SK-N-SH (cell line): ENCODE data around the gene KRTAP21-2. TPM values are rescaled to one million over a fixed set of nuclear protein-coding genes. Genes with fewer than 3 reads are reported as not detected.

ENCODE experiments used
- CTCF ChIA-PET: fragments of 300-600, 350-600 bp; formaldehyde crosslinking; extraction: SDS; loops from one replicate; lab custom pipeline; 2021; lab: Yijun Ruan, JAX
- POLR2A ChIA-PET: fragments of 350-600 bp; sonication (Branson Sonifier 250); formaldehyde crosslinking; extraction: SDS; loops from one replicate; lab custom pipeline; 2020; ENCODE audit warnings: antibody characterized with exemption, inconsistent platforms; lab: Yijun Ruan, JAX
- DNase-seq: peaks from one replicate; pipeline ENCODE4 v3.0.0; 2012
- H2AFZ ChIP-seq: fragments of 200-600 bp; sonication (generic); 2 replicates; pipeline ENCODE4 v1.8.1; 2016; ENCODE audit warnings: antibody characterized with exemption, mild to moderate bottlenecking, low read depth
- H3F3A ChIP-seq: fragments of 200-600 bp; sonication (generic); replicated peaks from 2 replicates; pipeline ENCODE3; 2016; ENCODE audit warnings: antibody characterized with exemption, mild to moderate bottlenecking; ENCODE audit not compliant: insufficient read depth
- H3K27ac ChIP-seq, 2 experiments: fragments of 200-500 bp in 1 of 2; fragments of 200-600 bp in 1 of 2; sonication (Bioruptor generic) in 1 of 2; sonication (generic), shearing (Covaris generic) in 1 of 2; 2 replicates each; pipeline versions ENCODE4 v1.5.1 to v1.6.1; 2014 to 2016; ENCODE audit warnings: low read depth in 2 of 2, inconsistent platforms in 1 of 2, low read length in 1 of 2, mild to moderate bottlenecking in 1 of 2, mixed read lengths in 1 of 2
- H3K27me3 ChIP-seq: fragments of 200-600 bp; sonication (generic), shearing (Covaris generic); 2 replicates; pipeline ENCODE4 v1.6.1; 2016; ENCODE audit warnings: mixed run types; ENCODE audit not compliant: insufficient read depth
- H3K36me3 ChIP-seq, 2 experiments: fragments of 200-500 bp in 1 of 2; fragments of 200-600 bp in 1 of 2; sonication (Bioruptor generic) in 1 of 2; sonication (generic) in 1 of 2; replicated peaks in 1 of 2; 2 replicates each; pipeline versions ENCODE3 to v1.5.1; 2014 to 2016; ENCODE audit warnings: low read length in 1 of 2, mild to moderate bottlenecking in 1 of 2; ENCODE audit not compliant: insufficient read depth in 2 of 2, control insufficient read depth in 1 of 2
- H3K4me1 ChIP-seq, 2 experiments: fragments of 200-500 bp in 1 of 2; fragments of 200-600 bp in 1 of 2; sonication (Bioruptor generic) in 1 of 2; sonication (generic), shearing (Covaris generic) in 1 of 2; 2 replicates each; pipeline versions ENCODE4 v1.5.1 to v1.6.1; 2014 to 2016; ENCODE audit warnings: low read depth in 1 of 2, low read length in 1 of 2, mixed run types in 1 of 2; ENCODE audit not compliant: insufficient read depth in 2 of 2, control insufficient read depth in 1 of 2
- H3K4me2 ChIP-seq: fragments of 200-600 bp; sonication (generic), shearing (Covaris generic); 2 replicates; pipeline ENCODE4 v1.6.1; 2017; ENCODE audit warnings: mixed run types
- H3K4me3 ChIP-seq, 2 experiments: fragments of 200-500 bp in 1 of 2; fragments of 200-600 bp in 1 of 2; sonication (Bioruptor generic) in 1 of 2; sonication (generic), shearing (Covaris generic) in 1 of 2; 2 replicates each; pipeline versions ENCODE4 v1.5.1 to v1.8.1; 2014 to 2016; ENCODE audit warnings: low read depth in 2 of 2, inconsistent platforms in 1 of 2, low read length in 1 of 2, mild to moderate bottlenecking in 1 of 2, mixed read lengths in 1 of 2, moderate library complexity in 1 of 2
- H3K79me2 ChIP-seq: fragments of 200-600 bp; sonication (generic); 2 replicates; pipeline ENCODE4 v1.8.1; 2017; ENCODE audit warnings: mild to moderate bottlenecking; ENCODE audit not compliant: insufficient read depth
- H3K9ac ChIP-seq: fragments of 200-600 bp; sonication (generic); 2 replicates; pipeline ENCODE4 v1.6.1; 2017; ENCODE audit warnings: mixed run types
- H3K9me2 ChIP-seq: fragments of 200-600 bp; sonication (generic); 2 replicates; pipeline ENCODE4 v1.6.1; 2017; ENCODE audit warnings: mixed run types
- H3K9me3 ChIP-seq: fragments of 200-600 bp; sonication (generic); 2 replicates; pipeline ENCODE4 v1.6.1; 2017; ENCODE audit warnings: mixed run types, mild to moderate bottlenecking, moderate library complexity
- H4K20me1 ChIP-seq: fragments of 200-600 bp; sonication (generic); 2 replicates; pipeline ENCODE4 v1.6.1; 2017; ENCODE audit warnings: mild to moderate bottlenecking, mixed run types; ENCODE audit not compliant: insufficient read depth
- JUND ChIP-seq: IDR thresholded peaks from 2 replicates; pipeline ENCODE4 v1.4.0; 2012
- MEF2A ChIP-seq: IDR thresholded peaks from 2 replicates; pipeline ENCODE4 v1.4.0; 2012; ENCODE audit warnings: low read depth, borderline replicate concordance
- MXI1 ChIP-seq: IDR thresholded peaks from 2 replicates; pipeline ENCODE4 v1.6.1; 2012; ENCODE audit warnings: mild to moderate bottlenecking, low read depth, low read length, improper control_type of control experiment
- REST ChIP-seq: IDR thresholded peaks from 2 replicates; pipeline ENCODE4 v1.6.1; 2012; ENCODE audit warnings: mild to moderate bottlenecking, low read depth, low read length, moderate library complexity
- SIN3A ChIP-seq: IDR thresholded peaks from 2 replicates; pipeline ENCODE4 v1.6.1; 2012; ENCODE audit warnings: low read depth, mild to moderate bottlenecking, low read length, moderate library complexity, borderline replicate concordance
- SMC3 ChIP-seq: IDR thresholded peaks from 2 replicates; pipeline ENCODE4 v1.6.1; 2012; ENCODE audit warnings: low read depth, low read length, improper control_type of control experiment
- TAF1 ChIP-seq: IDR thresholded peaks from 2 replicates; pipeline ENCODE4 v1.6.1; 2012; ENCODE audit warnings: low read depth, mild to moderate bottlenecking, low read length, moderate library complexity, borderline replicate concordance
- TCF12 ChIP-seq: IDR thresholded peaks from 2 replicates; pipeline ENCODE4 v1.4.0; 2012
- TEAD4 ChIP-seq: IDR thresholded peaks from 2 replicates; pipeline ENCODE4 v1.4.0; 2012; ENCODE audit warnings: mild to moderate bottlenecking, borderline replicate concordance; ENCODE audit not compliant: insufficient read depth
- USF1 ChIP-seq: IDR thresholded peaks from 2 replicates; pipeline ENCODE4 v1.4.0; 2012; ENCODE audit warnings: low read depth, borderline replicate concordance
- WGBS: methylation state at CpG from one replicate; pipeline ENCODE4 v1.1.6; 2017; ENCODE audit warnings: low lambda C conversion rate; 5-methylcytosine and 5-hydroxymethylcytosine counted together
- polyA plus RNA-seq, 3 experiments: library from polyadenylated mRNA; depleted of rRNA; stranded (reverse); fragments of >200 nt; gene quantifications; 2 replicates each; pipeline ENCODE4 v1.2.3, GENCODE V29; 2012
- TF ChIP-seq, protein P1 (sequence below): IDR thresholded peaks from 2 replicates; pipeline ENCODE4; 2012
- TF ChIP-seq, protein P2 (sequence below): IDR thresholded peaks from 2 replicates; pipeline ENCODE4 v1.4.0; 2012; ENCODE audit warnings: low read depth

The KRTAP21-2 gene
- polyA plus RNA-seq, 1 of the 3 experiments (the other 2 are of a cell fraction) = not detected

DNA sequence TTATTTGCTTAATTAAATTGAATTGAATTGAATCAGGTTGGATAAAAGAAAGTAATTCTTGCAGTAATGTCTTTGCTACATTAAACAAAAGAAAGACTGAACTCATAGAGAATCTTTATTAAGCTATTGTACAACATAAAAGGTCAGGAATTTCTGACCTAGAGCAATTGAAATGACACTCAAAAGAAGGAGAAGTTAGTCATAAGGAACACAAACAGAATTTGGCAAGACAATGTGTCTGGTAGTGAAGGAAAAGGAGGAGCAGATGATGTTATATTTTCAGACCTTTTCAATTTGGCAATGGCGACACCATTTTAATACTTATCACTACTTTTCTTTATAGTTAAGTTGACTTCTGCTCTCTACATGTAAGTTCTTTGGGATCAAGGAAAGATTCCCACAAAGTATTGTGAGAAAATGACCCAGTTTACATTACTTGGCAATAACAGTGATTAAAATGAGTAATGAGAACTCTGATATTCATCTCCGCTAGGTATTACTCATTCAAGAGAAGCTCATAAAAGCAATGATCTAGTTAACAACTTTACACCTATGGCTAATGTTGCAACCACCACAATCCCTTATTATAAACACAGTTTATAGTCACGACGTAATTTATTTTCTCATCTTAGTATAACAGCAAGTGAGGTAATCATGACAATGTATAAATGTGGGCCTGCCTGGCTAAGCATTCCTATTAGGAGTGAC lies 22.8 kb upstream of the KRTAP21-2 start:
- CTCF ChIA-PET = interaction anchor here (1.0 kb wide), 1 partner anchor 13 kb away, joined by 3 read pairs; no protein-coding TSS in a partner anchor
- no peaks in the 10 kb centered on the region for H3K36me3 ChIP-seq
- no peaks in the 10 kb centered on the region for H3F3A ChIP-seq
- POLR2A ChIA-PET = no interaction called here
- TF ChIP-seq USF1 (no peak), REST (no peak), SMC3 (no peak), MEF2A (no peak), SIN3A (no peak), TCF12 (no peak), TEAD4 (no peak), MXI1 (no peak), TAF1 (no peak), JUND (no peak)
- TF ChIP-seq, protein P1, sequence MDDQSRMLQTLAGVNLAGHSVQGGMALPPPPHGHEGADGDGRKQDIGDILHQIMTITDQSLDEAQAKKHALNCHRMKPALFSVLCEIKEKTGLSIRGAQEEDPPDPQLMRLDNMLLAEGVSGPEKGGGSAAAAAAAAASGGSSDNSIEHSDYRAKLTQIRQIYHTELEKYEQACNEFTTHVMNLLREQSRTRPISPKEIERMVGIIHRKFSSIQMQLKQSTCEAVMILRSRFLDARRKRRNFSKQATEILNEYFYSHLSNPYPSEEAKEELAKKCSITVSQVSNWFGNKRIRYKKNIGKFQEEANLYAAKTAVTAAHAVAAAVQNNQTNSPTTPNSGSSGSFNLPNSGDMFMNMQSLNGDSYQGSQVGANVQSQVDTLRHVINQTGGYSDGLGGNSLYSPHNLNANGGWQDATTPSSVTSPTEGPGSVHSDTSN = no peak
- TF ChIP-seq, protein P2, sequence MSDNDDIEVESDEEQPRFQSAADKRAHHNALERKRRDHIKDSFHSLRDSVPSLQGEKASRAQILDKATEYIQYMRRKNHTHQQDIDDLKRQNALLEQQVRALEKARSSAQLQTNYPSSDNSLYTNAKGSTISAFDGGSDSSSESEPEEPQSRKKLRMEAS = no peak
- H2AFZ ChIP-seq = no peak overlapping the region
- H3K9me2 ChIP-seq = no peaks in the 10 kb centered on the region
- no peak overlapping the region for H3K4me3 ChIP-seq
- no peak overlapping the region for H3K9ac ChIP-seq
- no peaks in the 10 kb centered on the region for H3K79me2 ChIP-seq
- WGBS = 10% methylated on average over 4 of the region's 4 CpGs
- H3K27me3 ChIP-seq = no peaks in the 10 kb centered on the region
- H3K4me1 ChIP-seq = no peaks in the 10 kb centered on the region
- no peaks in the 10 kb centered on the region for H3K9me3 ChIP-seq
- H4K20me1 ChIP-seq = no peaks in the 10 kb centered on the region
- no peak overlapping the region for H3K4me2 ChIP-seq
- H3K27ac ChIP-seq = no peak overlapping the region
- DNase-seq = no peak
